ENCODE results near the gene USP19.

Gene USP19

GRCh38 chr3:49162751-49163419 lies 42.3 kb upstream of the USP19 start:
- no peak for DNase-seq (ENCODE audit: low read depth)
- TF ChIP-seq CTCF (conservative IDR thresholded peaks at IDR 0.05; ENCODE audit: low read depth, low read length): no peak
- no peak overlapping the region for H3K4me3 ChIP-seq (ENCODE audit: low read depth, low read length)

- H3K4me3 ChIP-seq (ENCODE audit: low read depth, low read length): no peak overlapping the region
- TF ChIP-seq CTCF (conservative IDR thresholded peaks at IDR 0.05; ENCODE audit: low read depth, low read length): no peak
- no peak for DNase-seq (ENCODE audit: low read depth)
Observed at GRCh38 chr3:49161808-49162530, 41.3 kb upstream of the USP19 start.

- no peak for DNase-seq (ENCODE audit: low read depth)
- no peak for TF ChIP-seq CTCF (conservative IDR thresholded peaks at IDR 0.05; ENCODE audit: low read depth, low read length)
- no peak overlapping the region for H3K4me3 ChIP-seq (ENCODE audit: low read depth, low read length)
Observed at GRCh38 chr3:49161197-49161596, 40.6 kb upstream of the USP19 start.

GRCh38 chr3:49158792-49159191 lies 38.2 kb upstream of the USP19 start:
- no peak for DNase-seq (ENCODE audit: low read depth)
- H3K4me3 ChIP-seq (ENCODE audit: low read depth, low read length): no peak overlapping the region
- no peak for TF ChIP-seq CTCF (conservative IDR thresholded peaks at IDR 0.05; ENCODE audit: low read depth, low read length)

- no peak for DNase-seq (ENCODE audit: low read depth)
- no peak overlapping the region for H3K4me3 ChIP-seq (ENCODE audit: low read depth, low read length)
- peak; percentile 19 for TF ChIP-seq CTCF (conservative IDR thresholded peaks at IDR 0.05; ENCODE audit: low read depth, low read length)
Observed at GRCh38 chr3:49158103-49158709, 37.6 kb upstream of the USP19 start.

- TF ChIP-seq CTCF (conservative IDR thresholded peaks at IDR 0.05; ENCODE audit: low read depth, low read length): no peak
- DNase-seq (ENCODE audit: low read depth): no peak
- H3K4me3 ChIP-seq (ENCODE audit: low read depth, low read length): no peak overlapping the region
Observed at GRCh38 chr3:49157289-49157688, 36.7 kb upstream of the USP19 start.

Data from choroid plexus epithelial cell (primary cell).